NCI-H2196 (cell line): ENCODE results near the gene ATAD3B.
A peak's percentile ranks its signal among the peaks of the same experiment; 100 is the strongest.
"Not testable (repeated sequence)": the region's sequence is repeated elsewhere in the genome, so short reads cannot be mapped to it uniquely, and the experiment has no call there.

Experiments used
- DNase-seq: peaks from one replicate; lab custom pipeline; 2025; ENCODE audit not compliant: unreplicated experiment; lab: John Stamatoyannopoulos, UW

The ATAD3B gene

GRCh38 chr1:1471389-1472052 lies at the start of gene ATAD3B:
Gene ATAD3B (plus strand): TSS chr1:1471765. CDS start chr1:1471885, 120 bp downstream.
- peak; percentile 94 for DNase-seq

DNA sequence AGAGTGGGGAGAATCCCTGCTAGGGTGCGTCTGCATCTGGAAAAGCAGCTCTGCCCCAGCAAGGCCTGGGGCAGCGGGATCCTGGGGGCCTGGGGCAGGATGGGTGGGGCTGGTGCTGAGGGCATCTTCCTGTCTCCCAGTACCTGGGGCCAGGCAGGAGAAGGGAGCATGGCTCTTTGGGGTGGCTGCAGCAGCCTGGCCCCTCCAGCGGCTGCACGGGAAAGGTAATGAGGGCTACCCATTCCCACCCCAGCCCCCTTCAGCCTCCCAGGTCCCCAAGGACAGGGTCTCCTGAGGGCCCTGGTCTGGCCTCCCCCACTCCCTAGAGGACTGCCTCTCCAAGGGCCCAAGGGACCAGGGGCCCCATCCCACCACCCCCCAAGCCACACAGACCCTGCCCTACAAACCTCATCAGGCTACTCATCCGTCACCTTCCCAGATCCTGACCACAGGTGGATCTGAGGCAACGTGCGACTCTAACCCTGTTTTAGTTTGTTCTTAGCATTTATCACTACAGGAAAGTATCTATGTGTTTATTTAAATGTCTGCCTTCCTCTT lies 49.6 kb upstream of the ATAD3B start:
- DNase-seq = no peak

DNA sequence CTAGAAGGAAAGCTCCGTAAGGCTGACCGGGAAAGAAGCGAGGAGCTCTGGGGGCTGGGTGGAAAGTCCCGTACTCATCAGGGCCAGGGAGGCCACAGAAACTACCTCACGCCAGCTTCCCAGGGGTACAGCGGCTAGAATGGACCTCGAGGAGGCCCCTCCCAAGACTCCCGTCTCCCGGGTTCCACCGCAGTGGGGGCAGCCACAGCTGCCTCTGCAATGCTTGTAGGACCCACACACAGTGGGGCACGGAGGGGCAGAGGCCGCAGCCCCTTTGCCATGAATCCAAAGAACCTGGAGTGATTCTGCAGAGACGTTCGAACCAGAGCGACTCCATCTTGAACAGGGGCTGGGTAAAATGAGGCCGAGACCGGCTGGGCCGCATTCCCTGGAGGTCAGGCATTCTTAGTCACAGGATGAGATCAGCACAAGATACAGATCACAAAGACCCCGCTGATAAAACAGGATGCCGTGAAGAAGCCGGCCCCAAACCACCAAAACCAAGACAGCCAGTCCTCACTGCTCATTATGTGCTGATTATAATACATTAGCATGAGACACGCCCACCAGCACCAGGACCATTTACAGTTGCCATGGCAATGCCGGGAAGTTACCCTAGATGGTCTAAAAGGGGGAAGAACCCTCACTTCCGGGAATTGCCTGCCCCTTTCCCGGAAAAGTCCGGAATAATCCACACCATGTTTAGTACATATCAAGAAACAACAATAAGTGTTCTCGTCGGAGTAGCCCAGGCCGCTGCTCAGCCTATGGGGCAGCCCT lies 48.9 kb upstream of the ATAD3B start:
- DNase-seq = no peak

DNA sequence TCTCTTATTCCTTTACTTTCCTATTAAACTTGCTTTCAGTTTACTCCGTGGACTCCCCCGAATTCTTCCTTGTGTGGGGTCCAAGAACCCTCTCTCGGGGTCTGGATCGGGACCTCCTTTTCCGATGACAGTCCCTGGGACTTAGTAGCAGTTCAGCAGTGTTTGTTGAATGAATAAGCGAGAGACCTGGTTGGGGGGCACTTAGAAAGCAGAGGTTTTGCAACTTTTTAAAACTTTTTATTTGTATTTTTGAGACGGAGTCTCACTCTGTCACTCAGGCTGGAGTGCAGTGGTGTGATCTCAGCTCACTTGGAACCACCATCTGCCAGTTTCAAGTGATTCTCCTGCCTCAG lies 48.3 kb upstream of the ATAD3B start:
- no peak for DNase-seq

DNA sequence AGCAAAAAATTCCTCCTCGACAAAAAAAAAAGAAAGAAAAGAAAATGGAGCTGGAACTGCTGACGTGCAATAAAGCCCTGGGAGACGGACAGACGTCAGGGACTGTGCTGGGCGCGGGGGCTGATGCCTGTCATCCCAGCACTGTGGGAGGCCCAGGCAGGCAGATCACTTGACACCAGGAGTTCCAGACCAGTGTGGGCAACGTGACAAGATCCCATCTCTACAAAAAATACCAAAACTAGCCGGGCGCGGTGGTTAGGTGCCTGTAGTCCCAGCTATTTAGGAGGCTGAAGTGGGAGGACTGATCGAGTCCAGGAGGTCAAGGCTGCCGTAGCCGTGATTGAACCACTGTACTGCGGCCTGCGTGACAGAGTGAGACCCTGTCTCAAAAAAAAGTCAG lies 46.9 kb upstream of the ATAD3B start:
- DNase-seq = no peak

DNA sequence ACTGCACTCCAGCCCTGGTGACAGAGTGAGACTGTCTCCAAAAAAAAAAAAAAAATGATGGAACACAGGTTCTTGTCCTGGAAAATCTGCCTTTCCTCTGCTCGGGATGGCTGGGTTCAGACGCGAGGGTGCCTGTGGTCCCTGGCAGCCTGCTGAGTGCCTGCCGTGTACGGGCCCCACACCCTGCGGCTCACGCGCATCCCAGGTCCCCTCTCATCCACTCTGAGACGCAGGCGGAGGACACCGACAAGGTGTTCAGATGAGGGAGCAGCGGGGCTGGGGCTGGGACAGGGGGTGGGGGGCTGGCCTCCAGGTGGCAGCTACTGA lies 46.2 kb upstream of the ATAD3B start:
- no peak for DNase-seq

- DNase-seq = no peak
Observed at GRCh38 chr1:1425753-1426495, 45.6 kb upstream of the ATAD3B start.

- DNase-seq = no peak
Observed at GRCh38 chr1:1426496-1427105, 45.0 kb upstream of the ATAD3B start.

- DNase-seq = no peak
Observed at GRCh38 chr1:1427106-1427819, 44.3 kb upstream of the ATAD3B start.

DNA sequence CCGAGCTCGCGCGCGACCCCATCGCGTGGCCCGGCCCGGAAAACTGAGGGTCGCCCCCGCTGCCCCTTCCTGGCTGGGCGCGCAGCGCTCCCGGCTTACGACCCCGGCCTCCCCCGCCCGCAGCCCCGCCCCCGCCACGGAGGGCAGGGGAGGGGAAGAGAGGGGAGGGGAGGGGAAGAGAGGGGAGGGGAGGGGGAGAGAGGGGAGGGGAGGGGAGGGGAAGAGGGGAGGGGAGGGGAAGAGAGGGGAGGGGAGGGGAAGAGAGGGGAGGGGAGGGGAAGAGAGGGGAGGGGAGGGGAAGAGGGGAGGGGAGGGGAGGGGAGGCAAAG lies 43.8 kb upstream of the ATAD3B start:
- DNase-seq = no peak

- DNase-seq = no peak
Observed at GRCh38 chr1:1428174-1428573, 43.4 kb upstream of the ATAD3B start.

DNA sequence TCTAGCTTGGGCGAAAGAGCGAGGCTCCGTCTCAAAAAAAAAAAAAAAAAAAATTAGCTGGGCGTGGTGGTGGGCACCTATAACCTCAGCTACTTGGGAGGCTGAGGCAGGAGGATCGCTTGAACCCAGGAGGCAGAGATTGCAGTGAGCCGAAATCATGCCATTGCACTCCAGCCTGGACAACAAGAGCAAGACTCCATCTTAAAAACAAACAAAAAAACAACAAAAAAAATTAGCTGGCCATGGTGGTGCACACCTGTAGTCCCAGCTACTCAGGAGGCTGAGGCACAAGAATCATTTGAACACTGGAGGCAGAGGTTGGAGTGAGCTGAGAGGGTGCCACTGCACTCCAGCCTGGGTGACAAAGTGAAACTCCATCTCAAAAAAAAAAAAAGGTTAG lies 42.6 kb upstream of the ATAD3B start:
- not testable (repeated sequence) for DNase-seq

DNA sequence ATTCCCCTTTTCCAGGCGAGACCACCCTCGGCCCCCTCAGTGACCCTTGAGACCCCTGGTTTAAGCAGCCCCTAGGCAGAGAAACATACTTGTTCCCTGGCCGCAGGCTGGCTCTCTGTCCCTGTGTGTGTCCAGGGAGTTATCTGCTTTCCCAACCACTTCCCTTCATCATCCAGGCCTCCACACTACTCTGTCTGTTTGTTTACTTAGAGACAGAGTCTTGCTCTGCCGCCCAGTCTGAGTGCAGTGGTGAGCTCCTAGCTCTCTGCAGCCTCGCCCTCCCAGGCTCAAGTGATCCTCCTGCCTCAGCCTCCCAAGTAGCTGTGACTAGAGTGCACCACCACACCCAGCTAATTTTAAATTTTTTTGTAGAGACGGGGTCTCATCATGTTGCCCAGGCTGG lies 41.9 kb upstream of the ATAD3B start:
- DNase-seq = no peak

DNA sequence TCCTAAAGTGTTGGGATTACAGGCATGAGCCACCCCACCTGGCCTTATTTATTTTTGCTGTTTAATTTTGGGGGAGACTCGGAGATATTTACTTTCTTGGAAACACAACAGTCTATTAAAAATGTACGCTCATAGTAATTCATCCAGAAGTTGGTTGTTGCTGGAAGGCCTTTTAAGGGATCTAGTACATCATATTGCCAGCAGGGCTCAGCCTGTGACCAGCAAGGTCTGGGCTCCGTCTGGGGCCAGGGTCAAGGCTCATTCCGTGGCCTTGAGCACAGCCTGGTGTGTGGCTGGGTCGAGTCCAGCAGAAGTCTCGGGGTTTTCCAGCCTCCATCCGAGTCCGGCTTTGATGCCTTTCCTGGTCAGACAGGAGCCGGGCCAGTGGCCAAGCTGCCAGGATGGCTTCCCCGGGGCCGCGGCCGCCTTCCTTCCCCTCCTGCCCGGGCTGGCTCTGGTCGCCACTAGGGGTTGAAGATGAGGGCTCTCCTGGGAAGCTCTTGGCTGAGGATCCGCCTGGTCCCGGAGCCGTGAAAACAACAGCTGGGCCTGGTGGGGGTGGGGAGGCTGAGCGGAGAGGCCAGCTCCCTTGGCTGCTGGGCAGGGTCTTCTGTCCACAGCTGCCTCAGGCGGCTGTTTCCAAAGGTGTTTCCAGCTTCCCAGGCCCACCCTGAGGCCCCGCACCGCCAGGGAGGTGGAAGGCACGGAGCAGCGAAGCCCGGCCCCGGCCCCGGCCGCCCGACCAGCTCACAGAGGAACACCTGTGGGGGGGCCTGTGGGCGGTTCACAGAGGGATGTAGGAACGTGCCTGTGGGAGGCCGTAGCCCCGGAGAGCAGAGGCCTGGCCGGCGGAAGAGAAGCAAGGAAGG lies 41.2 kb upstream of the ATAD3B start:
- DNase-seq = peak; percentile 74

DNA sequence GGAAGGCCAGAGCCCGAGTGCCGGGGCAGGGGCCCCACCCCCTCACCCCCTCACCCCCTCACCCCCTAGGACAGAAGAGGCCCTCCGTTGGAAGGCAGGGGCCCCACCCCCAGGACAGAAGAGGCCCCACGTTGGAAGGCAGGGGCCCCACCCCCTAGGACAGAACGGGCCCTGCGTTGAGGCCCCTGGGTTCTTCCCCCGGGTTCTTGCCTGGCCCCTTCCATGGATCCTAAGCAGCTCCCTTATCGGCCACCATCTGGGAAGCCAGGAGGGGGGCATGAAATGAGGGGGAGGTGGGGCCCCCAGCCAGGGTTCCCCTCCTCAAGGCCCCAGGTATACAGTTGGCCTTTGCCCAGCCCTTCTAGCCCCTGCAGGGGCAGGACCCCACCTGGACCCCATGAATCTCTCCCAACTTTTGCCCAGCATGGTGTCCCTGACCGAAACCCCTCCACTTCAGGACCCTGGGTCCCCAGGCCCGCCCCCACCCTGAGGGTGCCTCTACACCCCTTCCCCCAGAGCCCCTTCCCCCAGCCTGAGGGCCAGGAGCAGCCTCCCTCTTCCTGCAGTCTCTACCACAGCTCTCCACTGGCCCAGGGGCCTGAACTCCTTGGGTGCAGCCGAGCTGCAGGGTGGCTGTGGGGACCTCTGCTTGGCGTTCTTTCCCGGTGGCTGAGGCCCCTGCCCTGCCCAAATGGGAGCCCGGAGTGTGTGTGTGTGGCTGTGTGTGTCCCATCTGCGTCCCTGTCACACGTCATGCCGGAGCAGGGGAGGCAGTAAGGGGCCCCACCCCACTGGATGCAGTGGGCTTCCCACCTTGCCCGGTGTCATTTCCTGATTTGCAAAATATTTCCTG lies 40.3 kb upstream of the ATAD3B start:
- no peak for DNase-seq

DNA sequence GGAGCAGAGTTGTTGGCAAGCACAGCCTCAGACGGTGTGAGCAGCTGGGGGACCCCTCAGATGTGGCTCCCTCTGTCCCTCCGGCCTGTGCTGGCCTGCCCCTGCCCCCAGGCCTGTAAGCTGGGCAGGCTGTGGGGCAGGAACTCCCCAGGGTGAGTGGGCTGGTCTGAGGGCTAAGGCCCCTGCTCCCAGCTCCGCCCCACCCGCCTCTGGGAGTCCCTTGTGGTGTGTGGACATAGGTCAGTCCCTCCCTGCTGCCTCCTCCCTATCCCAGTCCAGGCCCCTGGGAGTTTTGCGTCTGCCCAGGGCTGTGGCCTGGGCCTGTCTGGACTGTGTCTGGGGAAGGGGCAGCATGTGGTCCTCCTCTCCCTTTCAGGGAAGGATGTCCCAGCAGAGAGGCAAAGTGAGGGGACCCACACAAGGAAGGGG lies 39.7 kb upstream of the ATAD3B start:
- no peak for DNase-seq

DNA sequence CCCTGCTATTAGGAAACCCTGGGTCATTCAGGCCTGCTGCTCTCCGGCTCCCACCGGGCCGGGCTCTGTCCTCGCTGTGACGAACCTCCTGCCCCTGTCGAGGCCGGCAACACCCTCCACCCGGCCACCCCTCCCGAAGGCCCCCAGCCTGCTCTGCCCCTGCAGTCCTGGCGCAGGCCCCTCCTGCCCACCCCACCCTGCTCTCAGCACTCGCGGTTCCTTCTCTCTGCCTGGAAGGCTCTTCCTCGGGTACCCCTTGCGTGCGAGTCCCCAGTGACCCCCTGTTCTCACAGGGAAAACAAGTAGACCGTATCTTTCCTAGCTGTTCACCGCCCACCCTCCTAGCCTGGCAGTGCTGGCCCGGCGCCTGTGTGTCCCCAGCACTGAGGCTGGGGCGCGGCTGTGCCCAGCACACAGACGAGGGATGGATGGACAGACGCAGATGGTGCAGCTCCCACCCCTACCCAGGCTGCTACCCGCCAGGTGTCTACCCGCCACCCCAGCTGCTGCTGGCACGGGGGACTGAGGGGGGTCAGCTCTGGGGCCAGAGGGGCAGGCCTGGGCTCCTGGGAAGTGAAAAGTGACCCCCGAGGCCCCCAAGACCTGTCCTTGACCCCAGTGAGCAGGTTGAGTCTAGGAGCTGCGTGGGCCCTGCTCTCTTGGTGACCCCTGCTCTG lies 39.2 kb upstream of the ATAD3B start:
- no peak for DNase-seq

GRCh38 chr1:1432951-1433803 lies 38.4 kb upstream of the ATAD3B start:
- peak; percentile 89 for DNase-seq
